IPS-NIHi7 (cell line): Measurements from ENCODE around the gene MARCHF11.

ENCODE experiments used
- DNase-seq: peaks from one replicate; pipeline ENCODE4 v3.0.0; 2012; ENCODE audit warnings: mixed read lengths; ENCODE audit errors: extremely low spot score

Gene MARCHF11

DNA sequence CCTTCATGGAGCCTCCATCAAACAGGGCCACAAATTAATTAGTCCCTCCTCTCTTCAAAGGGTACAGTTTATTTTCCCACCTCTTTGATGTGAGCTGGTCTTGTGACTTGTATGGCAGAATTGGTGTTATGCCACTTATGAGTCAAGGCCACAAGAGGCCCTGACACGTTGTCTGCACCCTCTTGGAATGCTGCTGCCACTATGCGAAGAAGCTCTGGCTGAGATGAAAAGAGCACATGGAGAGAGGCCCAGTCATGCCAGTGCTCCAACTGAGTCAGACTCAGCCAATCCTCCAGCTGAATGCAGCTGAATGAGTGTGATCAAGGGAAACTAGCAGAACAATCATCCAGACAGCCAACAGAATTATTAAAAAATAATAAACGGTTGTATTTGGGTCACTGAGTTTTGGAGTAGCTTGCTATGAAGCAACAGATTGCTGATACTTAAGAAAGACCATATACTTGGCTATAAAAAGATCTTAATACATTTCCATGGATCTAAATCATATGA lies 128.3 kb downstream of the MARCHF11 start:
- no peak for DNase-seq

DNA sequence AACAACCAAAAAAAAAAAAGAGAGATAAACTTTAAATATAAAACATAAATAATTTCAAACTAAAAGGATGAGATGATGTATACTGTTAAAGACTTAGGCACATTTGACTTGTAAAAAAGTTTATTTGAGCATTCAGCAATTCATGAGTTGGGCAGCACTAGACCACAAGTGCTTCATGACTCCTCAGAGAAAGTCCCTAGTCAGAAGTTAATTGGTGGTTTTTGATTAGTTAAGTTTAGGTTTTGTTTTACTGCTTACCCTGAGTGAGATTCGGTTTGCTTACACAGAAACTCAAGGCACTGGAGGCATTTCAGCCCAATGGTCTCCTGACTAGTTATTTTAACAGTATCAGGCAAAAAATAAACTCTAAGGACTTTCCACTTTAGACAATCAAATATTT lies 129.2 kb downstream of the MARCHF11 start:
- no peak for DNase-seq

DNA sequence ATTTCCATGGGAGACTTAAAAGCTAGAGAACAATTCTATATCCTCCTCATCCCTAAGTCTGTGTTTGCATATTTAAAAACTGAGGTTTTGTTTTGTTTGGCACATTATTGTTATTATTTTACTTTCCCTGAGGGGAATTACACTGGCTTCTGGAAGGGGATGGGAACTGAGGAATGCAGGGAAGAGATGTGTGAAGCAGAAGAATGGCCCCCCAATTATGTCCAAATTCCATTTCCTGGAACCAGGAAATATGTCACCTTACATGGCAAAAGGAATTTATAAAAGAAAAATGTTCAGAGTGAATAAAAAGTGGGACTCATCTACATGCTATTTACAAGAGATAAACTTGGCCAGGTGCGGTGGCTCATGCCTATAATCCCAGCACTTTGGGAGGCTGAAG lies 129.8 kb downstream of the MARCHF11 start:
- no peak for DNase-seq

DNA sequence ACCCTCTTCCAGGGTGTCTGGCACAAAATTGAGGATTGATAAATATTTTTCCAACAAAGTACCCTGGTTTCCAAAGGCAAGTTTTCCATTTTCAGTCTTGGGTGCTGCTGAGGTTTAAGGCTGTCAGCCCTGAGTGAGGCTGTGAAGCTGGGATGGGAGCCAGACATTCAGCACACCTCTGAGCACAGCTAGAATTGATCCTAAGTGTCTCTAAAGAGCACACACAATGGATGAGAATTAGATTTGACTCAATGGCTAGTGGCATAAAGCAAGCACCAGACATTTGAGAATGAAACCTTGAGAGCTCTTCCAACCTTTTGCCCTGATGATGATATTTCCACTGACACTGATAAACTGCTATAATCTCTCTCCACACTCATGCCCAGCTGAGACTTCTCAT lies 131.5 kb downstream of the MARCHF11 start:
- no peak for DNase-seq

DNA sequence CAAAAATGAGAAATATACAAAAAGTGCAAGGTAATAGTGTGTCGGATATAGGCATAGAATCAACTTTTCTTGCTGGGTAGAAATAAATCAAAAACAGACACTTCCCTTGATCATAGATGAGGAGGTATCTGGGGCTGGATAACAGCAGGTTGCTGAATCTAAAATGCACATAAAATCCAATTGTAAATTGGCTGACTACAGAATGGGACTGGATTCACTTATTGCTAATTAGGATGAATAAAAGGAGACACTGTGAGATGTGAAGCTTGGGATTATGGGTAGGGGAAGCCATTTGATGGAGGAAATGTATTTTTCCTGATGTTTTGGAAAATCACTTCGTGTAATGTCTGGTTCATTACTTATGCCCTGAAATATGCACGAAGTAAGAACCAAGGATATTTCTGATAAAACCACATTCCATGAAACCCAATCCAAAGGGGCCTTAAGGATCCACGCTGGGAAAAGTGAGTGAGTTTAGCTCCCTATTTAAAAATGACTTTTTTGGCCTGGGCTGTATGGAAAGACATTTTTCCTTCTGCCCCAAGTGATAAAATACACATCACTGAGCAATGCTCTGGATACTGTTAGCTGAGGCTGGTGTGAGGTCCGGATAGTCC lies 136.1 kb downstream of the MARCHF11 start:
- no peak for DNase-seq

DNA sequence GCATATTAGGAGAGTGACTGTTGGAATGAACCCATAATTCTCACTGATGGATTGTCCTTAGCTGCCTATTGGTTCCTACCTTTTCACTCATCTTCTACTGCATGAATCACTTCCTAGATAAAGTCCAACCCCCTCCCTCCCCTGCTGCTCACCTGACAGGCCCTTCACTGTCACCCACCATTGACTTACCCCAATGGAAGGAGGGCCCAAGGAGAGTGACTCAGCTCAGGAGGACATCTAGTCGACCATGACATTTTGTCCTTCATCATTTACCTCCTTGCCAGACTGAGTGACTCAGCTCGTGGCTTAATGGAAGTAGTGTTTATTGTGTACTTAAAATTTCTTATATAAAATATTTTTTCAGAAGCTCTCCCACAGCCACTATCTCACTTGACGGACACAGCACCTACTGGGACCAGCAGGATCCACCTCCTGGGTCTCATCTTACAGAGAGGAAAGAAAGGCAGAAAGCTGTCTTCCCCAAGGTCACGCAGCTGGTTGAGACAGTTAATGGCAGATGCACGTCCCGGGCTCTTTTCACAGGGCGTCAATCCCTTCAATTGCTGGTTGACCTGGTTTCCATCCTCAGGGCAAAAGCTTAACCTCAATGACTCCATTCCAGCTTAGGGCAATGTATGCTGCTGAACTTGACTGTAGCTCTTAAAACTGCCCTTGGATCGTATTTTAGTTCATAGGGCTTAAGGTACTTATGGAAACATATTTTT lies 142.3 kb downstream of the MARCHF11 start:
- no peak for DNase-seq

DNA sequence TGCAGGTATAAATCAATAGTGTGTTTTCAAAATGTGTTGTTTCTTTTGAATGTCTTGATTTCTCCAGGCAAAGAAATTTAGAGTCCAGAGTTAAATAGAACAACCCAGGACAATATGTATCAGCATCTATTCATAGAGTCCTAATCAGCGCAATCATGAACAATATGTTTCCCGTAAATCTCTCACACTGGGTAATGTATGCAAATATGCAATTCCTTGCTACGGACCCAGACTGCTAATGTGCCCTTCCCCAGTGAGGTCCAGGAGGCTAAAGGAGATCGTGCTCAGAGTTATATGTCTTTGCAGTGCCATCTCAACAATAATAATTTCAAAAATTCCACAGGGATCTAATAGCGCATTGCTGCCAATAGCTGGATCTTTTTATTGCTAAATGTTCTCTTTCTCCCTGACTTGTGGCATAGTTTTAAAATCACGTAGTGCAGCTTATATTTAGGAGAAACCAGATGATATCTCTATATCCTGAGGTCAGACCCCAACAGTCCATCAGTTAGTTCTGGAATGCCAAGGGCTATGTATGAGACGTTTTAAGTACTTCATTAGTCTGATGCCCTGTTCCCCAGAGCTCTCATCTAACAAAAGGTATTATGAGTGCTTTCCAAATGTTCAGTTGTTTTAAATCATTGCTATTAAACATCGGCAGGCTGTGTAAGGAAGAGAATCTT lies 145.1 kb downstream of the MARCHF11 start:
- no peak for DNase-seq

DNA sequence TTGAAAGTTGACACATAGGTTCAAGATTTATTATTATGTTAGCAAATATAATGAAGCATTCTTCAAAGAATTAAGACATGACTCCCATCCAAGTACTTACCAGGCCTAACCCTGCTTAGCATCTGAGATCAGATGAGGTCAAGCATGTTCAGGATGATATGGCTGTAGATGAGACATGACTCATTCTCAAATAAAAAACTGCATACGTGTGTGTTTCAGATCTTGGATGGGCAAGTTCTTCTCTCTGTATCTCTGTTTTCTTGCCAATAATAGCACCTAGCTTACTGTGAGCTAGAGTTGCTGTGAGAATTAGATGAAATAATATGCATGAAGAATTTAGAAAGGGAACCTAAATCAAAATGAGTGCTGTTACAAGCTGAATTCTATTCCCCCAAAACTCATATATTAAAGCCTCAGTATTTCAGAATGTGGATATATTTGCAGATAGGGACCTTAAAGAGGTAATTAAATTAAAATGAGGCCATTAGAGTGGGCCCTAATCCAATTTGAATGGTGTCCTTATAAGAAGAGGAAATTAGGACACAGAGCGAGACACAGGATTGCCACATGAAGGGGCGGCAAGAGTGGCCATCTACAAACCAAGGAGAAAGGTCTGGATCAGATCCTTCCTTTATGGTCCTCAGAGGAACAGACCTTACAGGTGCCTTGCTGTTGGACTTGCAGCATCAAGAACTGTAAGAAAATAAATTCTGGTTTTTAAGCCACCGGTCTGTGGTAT lies 146.2 kb downstream of the MARCHF11 start:
- DNase-seq: no peak

DNA sequence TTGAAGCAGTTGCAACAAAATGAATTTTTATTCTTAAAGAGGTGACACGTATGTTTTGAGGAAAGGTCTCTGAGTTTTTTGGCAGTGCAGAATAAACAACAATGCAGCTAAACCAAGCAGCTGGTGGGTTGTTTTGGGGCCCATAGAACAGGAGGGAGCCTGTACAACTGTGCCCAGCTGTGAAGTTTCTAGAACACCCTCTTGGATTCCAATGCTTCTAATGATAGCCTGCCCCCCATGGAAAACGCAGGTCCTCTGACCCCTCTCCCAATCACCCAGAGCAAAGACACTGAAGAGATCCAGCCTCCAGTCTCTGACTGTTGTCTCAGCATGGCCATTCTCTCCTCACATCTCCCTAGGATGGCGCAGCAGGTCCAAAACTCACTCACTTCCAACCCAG lies 150.9 kb downstream of the MARCHF11 start:
- no peak for DNase-seq

DNA sequence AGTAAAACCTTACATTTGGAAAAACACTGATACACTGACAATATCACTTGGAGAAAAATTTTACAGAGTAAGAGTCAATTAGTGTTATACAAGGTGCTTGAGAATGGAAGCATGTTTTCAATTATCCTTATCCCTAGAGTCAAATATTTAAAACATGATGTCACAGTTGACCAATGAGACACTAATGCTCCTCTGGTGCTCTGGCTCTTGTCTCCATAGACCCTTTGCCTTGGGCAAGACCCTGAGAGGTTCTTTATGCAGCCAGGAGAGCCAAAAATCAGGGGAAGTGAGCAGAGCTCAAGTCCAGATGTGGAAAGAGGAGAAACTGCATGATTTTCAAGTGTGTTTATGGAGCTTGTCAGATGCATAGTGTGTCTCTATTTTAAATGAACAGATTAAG lies 153.9 kb downstream of the MARCHF11 start:
- DNase-seq: no peak

DNA sequence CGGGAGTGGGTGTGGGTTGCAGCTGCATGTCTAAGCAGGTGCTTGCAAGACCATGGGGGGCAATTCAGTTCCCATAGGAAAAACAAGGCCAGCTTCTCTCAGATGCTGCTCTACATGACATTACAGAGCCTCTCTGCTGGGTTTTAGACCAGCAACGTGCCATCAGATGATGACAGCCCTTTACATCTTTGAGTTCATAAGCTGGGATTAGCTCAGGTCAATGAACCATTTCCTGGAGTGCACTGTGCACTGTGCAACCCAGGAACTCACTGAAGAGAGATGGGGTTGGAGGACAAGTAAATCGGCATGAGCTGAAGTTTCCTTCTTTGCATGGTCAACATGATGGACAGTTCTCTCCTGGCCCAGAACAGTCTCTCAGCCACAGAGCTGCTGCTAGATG lies 160.6 kb downstream of the MARCHF11 start:
- DNase-seq: no peak

DNA sequence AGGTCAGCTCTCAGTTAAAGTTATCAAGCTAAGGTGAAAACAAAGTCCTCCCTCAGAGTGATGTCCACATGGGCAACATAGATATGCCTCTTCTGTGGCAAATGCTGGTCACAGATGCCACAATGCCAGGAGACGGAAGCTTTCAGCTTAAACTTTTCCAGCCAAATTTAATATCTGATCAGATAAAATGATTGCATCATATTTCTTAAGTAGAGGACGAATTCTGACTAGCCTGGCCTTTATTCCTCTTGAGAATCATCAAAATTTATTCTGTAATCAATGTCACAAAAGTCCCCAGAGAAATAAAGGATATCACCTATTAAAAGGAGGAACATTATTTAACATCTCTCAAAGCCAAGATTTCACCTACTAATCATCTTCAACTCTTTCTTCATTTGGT lies 161.9 kb downstream of the MARCHF11 start:
- no peak for DNase-seq
